DMS 273 (cell line): ENCODE data around the gene BIRC2.
"Not testable (repeated sequence)": the region's sequence is repeated elsewhere in the genome, so short reads cannot be mapped to it uniquely, and the experiment has no call there.

Source experiments
- DNase-seq: peaks from one replicate; lab custom pipeline; 2025; ENCODE audit not compliant: unreplicated experiment; lab: John Stamatoyannopoulos, UW

The BIRC2 gene

DNA sequence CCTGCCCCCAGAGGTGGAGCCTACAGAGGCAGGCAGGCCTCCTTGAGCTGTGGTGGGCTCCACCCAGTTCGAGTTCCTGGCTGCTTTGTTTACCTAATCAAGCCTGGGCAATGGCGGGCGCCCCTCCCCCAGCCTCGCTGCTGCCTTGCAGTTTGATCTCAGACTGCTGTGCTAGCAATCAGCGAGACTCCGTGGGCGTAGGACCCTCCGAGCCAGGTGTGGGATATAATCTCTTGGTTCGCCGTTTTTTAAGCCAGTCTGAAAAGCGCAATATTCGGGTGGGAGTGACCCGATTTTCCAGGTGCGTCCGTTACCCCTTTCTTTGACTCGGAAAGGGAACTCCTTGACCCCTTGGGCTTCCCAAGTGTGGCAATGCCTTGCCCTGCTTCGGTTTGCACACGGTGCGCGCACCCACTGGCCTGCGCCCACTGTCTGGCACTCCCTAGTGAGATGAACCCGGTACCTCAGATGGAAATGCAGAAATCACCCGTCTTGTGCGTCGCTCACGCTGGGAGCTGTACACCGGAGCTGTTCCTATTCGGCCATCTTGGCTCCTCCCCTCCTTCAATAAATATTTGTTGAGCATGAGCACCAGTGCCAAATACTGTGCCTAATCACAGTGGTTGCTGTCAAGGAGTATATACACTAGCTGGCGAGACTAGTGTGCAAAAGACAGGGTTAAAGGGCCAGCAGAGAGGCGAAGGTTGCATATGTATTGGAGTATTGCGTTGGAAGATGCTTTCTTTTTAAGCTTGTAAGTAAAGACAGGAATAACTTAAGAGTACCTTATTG is 27.8 kb downstream of the BIRC2 start:
- not testable (repeated sequence) for DNase-seq

DNA sequence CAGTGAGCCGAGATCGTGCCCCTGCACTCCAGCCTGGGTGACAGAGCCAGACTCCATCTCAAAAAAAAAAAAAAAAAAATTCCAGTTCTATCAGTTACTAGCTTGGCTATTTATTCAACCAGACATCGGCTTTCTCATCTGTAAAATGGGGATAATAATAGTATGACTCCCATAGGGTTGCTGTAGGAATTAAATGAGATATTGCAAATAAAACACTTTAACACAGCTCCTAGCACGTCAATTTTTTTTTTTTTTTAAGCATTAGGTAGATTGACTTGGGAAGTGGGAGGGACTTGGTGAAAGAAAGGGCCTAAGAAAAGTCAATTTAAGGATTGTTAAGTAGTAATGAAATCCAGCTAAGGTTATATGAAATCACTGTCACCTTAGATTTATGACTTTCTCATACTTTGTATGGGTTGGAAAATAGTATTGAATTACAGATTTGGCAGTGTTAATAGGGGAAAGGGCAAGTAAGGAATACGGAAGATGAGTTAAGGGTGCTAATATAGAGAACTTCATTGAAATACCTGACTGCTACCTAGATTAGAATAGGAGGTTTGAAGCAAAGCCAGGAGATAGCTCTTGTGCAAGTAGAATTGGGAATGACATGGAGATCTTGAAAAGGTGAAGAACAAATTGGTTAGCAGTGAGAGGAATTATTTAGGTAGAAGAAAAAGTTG is 28.8 kb downstream of the BIRC2 start:
- DNase-seq = no peak

DNA sequence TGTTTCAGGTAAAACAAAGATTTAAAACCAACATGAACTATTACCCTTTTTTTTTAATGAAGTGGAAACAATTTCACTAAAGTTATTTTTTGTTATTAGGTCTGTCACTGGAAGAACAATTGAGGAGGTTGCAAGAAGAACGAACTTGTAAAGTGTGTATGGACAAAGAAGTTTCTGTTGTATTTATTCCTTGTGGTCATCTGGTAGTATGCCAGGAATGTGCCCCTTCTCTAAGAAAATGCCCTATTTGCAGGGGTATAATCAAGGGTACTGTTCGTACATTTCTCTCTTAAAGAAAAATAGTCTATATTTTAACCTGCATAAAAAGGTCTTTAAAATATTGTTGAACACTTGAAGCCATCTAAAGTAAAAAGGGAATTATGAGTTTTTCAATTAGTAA is 30.9 kb downstream of the BIRC2 start:
- DNase-seq = no peak

DNA sequence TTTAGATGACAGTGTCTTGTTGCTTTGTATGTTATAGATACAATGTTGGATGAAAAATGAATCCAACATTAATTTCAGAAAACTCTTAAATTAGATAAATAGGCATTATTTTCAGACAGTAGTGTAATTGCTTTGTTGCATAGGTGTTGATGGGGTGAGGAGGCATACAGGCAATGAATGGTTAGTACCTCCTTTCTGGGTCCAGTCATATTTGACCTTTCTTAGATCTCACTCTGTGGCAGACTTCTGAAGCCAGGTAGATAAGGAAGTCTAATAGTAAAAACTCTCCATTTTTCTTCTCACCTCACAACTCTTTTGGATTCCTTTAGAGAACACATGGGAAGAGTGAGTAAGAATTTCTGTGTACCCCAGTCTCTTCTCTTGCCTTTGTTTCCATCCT is 31.8 kb downstream of the BIRC2 start:
- DNase-seq = no peak

DNA sequence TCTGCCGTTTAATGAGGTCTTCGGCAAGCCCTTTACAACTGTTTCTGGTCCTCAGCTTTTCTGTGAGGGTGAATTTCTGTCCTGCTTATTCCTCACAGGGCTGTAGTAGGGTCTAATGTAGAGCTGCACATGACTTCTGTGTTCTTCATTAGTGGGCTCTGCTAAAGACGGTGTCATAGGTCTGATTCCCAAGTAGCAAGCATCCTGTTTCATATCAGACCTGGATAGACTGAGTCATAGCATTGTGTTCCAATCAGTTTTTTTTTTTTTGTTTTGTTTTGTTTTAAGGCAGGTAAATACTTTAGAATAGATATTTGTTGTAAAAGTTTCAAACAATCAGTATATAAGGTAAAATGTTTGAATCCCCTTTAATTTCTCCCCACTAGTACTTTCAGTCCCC is 35.4 kb downstream of the BIRC2 start:
- DNase-seq = no peak

DNA sequence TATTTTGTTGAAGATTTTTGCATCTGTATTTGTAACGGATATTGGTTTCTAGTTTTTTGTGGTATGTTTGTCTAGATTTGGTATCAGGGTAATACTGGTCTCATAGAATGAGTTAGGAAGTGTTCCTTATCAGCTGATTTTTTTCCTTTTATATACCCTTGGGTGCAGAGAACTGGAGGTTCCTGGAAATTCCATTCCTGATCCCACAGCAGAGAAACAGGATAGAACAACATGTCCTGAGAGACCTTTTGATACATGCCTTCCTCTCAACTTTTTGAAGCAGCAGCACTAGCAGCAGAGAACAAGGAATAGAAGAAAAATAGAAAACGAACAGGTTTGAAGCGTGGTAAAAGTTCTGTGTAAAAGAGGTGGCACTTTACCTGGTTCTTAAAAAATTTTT is 36.8 kb downstream of the BIRC2 start:
- no peak for DNase-seq

DNA sequence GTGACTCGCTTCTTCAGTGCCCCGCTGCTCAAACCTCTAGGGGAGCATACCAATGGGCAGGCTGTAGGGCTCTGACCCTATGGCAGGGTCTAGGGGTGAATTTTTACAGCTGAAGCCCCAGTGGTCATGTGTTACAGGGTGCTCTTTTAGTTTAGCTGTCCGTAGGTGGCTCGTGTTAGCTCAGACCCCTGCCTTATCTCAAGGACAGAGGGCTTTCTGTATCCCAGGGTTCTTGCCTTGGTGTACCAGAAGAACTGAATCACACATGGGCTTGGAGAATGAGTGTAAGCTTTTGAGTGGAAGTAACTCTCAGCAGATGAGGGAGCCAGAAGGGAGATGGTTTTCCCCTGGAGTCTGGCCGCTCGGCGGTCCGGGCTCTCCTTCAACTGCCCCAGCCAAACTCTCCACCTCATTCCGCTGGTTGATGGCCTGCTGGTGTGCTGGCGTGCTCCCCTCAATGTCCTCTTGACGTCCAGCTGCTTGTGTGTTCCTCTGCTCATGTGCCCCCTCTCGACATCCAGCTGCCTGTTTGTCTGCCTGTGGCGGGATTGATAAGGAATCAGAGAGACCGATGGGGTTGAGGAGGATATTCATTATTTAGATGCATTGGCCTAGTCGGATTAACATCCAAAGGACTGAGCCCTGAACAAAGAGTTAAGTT is 37.5 kb downstream of the BIRC2 start:
- no peak for DNase-seq

DNA sequence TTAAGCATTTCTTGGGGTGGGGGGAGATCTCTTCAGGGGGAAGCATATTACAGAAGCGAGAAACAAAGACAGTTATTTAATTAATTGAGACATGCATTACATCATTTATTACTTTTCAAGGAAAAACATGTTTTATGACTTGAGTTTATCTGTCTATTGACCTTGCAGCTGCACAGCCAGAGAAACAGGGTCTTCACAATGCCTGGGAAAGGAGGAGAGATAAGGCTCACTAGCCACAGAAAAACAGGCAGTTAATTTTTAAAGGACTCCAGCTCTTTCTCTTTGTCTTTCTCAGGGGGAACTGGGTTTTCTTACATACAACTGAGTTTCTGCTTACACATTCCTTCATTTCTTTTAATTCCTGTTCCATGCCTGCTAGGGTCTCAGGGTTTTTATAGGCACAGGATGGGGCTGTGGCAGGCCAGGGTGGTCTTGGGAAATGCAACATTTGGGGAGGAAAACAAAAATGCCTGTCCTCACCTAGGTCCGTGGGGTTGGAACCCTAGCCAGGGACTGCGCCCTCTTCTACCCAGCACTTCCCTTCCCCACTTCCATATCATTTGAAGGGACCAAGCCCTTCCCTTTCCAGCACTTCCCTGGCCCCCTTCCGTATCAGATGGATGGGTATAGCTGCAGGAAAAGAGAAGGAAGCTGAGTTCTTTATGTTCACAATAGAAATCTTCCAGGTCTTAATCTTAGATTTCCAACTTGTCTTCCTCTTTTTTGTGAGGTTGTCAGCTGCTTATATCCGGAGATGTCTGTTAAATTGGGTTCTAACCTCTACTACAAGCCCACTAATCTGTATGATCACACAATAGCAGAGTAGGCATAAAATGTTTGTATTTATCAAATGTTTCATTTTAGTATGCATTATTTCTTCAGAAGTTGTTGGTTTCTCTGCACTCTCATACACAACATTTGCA is 38.3 kb downstream of the BIRC2 start:
- DNase-seq = no peak

DNA sequence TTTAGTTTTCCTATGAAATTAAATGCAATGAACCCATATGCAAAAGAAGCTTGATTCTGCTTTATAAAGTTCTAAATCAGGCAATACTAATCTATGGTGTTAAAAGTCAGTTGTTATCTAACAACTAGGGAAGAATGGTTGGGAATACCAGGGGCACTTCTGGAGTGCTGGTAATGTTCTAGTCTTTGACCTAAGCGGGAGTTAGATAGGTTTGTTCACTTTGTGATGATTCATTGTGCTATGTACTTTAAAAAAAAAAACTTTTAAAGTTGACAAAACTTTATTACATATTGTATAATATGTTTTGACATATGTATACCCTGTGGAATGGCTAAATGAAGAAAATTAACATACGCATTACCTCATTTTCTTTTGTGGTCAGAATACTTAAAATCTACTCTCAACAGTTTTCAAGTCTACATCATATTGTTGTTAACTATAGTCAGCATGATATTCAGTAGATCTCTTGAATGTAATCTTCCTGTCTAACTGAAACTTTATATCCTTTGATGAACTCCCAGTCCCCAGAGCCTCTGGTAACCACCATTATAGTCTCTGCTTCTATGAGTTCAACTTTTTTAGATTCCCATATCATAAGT is 39.2 kb downstream of the BIRC2 start:
- no peak for DNase-seq

DNA sequence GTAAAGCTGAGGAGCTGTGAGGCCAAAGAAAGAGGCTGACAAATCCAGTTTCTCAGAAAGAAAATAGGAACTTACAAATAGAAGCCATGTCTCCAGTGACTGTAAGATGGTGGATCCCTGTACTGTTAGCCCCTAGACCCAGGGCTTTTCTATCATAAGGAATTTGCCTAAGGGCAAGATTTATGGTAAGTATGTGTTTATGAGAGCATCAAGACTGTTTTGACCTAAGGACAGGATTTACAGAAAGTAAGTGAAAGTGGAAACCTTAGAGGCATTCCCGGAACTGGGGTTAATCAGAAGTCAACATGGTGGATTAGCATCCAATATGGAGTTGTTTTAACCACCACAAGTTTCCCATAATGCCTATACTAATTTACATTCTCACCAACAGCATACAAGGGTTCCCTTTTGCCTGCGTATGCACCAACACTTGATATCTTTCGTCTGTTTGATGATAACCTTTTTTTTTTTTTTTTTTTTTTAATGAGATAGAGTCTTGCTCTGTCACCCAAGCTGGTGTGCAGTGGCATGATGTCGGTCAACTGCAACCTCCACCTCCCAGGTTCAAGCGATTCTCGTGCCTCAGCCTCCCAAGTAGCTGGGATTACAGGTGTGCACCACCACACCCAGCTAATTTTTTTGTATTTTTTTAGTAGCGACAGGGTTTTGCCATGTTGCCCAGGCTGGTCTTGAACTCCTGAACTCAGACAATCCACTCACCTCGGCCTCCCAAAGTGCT is 40.2 kb downstream of the BIRC2 start:
- no peak for DNase-seq

DNA sequence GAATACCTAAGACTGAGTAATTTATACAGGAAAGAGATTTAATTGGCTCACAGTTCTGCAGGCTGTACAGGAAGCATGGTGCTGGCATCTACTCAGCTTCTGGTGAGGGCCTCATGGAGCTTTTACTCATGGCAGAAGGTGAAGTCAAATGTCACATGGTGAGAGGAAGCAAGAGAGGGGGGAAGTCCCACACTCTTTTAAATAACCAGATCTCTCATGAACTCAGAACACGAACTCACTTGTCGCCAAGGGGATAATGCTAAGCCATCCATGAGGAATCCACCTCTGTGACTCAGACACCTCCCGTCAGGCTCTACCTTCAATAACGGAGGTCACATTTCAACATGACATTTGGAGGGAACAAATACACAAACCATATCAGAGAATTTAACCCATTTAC is 42.2 kb downstream of the BIRC2 start:
- DNase-seq = no peak

DNA sequence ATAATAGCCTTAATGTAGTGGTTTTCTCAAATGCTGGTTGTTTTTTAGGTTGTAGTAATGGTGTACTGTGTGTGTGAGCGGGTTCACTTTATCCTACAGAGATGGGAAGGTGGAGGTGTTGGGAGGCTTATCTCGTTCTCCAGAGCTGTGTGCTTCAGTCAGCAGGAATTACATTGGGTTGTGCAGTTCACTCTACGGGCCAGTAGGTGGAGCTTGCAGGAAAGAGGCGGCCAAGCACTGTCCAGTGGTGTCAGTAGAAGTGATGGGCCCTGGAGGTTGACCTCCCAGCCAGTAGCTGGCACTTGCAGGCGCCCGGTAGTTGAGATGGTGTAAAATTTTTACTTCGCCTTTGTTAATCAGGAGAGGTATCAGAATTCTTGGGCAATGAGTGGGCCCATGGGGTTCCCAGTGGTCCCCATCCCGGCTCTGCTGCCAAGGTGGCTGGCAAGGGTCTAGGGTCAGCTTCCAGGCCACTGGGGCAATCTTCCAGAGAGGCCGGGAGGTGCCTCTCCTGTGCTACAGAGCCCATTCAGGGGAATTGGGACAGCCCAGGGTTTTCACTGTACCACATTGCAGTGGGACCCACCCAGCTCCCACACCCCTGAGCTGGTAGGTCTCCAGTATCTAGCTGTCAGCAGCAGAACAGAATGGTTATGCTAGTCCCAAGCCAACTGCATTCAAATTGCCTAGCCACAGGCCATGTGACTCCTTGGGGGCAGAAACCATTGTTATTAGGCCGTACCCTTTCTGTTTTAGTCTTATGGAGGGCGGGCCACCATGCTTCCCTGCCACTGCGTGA is 43.9 kb downstream of the BIRC2 start:
- peak; percentile 67 for DNase-seq

DNA sequence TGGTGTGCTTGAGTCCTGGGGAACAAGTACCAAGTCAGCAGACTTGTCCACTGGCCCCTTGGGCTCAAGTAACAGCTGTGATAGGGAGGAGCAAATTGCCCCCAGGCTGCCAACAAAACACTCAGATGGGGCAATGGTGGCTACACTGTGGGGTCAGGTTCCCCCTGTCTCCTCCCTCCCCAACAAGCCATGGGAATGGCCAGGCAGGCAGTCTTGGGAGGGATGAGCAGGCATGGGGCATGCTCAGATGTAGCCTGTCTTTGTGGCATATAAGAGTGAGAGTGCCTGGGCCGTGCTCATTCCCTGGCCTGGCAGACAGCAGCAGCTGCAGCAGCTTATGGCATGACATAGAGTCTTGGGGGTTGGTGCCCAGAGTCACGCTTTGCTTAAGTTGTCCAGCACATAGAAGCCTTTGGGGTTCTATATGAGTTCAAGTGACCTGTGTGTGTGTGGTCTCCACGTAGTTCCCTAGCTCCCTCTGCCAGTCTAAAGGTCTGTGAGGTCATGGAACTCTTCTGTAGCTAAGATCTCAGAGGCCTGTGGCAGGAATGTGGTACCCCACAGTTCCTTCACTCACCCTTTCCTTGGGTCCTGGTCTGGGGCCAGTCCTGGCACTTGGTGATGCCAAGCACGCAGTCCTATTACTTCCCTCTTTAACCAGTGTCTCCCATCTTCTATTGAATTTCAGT is 44.7 kb downstream of the BIRC2 start:
- no peak for DNase-seq

DNA sequence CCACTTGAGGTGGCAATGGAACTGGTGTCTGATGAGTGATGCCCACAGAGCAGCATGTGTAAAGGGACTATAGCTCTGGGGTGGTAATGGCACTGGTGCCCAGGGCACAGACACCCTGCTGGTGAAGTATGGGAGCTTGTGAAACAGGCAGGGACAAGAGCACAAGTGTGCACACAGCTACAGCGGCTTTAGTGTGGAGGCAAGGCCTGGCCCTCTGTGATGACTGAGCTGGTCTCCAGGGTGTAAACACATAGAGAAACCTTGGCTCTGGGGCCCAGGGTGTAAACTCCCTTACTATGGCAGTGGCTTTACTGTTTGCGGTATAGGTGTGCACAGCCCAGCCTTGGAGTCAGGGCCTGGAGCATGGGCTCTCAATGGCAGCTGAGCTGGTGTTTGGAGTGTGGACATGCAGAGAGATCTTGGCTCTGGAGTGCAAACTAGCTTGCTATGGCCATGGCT is 46.3 kb downstream of the BIRC2 start:
- no peak for DNase-seq

DNA sequence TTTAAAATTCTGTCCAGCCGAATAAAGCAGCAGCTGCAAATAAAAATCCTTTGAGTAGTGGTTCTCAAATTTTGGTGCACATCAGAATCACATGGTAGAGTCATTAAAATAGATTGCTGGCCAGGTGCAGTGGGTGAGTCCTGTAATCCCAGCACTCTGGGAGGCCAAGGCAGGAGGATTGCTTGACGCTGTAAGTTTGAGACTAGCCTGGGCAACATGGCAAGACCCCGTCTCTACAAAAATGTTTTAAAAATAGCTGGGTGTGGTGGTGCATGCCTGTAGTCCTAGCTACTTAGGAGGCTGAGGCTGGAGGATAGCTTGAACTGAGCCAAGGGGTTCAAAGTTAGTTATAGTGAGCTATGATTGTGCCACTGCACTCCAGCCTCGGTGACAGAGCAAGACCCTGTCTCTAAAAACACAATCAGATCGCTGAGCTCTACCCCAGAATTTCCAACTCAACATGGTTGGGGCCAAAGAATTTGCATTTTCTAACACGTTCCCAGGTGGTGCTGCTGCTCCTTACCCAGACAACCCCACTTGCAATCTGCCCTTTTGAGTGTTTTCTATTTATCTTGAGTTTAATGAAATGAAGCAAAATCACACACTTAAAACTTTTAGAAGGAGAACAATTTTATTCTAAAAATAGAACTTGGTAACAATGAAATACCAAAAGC is 48.8 kb downstream of the BIRC2 start:
- DNase-seq = no peak

DNA sequence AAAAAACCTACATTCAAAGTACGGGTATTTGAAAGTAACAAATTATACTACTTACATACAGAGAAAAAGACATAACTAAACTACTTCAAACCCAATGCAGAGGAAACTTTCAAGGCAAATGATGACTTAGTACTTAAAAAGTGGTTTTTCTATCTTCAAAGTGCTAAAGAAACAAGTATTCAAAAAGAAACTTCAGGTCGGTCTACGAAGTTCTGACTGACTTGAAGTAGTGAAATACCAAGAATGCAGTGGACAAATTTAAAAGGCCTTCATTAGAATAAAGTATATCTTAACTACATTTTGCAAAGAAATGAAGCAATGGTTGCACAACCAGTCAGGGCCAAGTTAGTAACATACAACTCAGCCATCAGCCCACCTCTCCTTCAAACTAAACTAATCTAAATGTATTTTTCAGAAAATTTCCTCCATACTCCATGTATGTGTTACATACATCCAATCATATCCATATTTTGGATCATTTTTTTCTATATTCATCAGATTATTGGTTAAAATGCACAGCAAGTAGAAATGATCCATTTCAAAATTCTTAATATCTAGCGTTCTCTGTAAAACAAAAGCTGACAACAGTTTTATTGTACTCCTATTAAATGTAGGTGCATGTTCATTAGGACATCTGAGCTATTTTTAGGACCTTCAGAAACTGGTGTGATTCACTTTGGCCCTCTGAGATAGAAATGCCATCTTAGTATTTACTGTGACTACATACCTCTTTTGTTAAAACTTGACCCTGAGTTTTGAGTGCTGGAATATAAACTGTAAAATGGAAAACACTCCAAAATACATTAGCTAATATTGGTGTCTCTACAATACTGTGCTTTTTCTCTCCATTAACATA is 49.9 kb downstream of the BIRC2 start:
- DNase-seq = no peak

DNA sequence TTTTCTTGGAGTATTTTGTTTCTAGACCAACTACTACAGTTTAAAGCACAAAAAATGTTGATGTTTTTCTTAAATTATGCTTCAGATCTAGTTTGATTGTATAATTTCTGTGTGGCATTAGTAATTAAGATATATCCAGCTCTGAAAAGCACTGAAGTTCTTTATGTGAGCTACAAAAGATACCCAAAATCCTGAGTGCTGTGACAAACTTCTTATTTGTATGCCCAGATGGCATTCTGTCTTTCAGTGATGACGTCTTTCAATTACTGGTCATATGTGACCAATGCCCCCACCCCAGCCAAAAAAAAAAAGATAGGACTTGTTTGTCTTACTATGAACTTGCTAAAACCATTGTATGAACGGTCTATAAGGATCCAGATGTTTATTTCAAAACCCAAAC is 51.3 kb downstream of the BIRC2 start:
- no peak for DNase-seq
